Stimulated activated CD8-positive, alpha-beta memory T cell treated with anti-CD3 and anti-CD28 coated beads, Interleukin-2, amount 100 ng/mL, for 48 hours (primary cell): ENCODE data around the gene KSR1.

Source experiments
- DNase-seq, 2 donors: peaks; one replicate each; pipeline ENCODE4 v3.0.0-alpha.2; 2020; ENCODE audit warnings: low read depth in 2 of 2

The KSR1 gene

DNA sequence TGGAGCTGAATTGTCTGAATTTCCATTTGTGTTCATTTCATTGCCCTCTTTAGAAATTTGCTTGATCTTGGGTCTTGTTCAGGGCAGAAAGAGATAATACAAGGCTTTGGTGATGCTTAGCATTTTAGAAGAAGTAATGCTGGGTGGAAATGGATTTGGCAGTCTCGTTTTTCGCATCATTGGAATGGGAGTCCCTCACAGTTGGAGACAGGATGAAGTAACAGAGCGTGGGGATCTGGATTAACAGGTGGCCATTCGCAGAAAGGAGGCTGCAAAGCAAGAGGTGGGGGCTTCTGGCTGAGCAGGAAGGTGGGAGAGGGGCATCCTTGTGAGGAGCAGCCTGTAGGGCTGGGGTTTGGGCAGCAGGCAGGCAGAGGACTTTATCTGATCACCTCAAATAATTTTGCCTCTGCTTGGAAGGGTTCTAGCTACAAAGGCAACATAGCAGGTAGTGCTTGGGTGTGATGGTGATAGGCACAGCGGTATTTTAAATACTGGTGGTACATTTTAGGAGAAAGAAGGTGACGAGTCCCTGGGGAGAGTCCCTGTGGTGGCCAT, 17.0 kb downstream of the KSR1 start:
- no peak for DNase-seq

DNA sequence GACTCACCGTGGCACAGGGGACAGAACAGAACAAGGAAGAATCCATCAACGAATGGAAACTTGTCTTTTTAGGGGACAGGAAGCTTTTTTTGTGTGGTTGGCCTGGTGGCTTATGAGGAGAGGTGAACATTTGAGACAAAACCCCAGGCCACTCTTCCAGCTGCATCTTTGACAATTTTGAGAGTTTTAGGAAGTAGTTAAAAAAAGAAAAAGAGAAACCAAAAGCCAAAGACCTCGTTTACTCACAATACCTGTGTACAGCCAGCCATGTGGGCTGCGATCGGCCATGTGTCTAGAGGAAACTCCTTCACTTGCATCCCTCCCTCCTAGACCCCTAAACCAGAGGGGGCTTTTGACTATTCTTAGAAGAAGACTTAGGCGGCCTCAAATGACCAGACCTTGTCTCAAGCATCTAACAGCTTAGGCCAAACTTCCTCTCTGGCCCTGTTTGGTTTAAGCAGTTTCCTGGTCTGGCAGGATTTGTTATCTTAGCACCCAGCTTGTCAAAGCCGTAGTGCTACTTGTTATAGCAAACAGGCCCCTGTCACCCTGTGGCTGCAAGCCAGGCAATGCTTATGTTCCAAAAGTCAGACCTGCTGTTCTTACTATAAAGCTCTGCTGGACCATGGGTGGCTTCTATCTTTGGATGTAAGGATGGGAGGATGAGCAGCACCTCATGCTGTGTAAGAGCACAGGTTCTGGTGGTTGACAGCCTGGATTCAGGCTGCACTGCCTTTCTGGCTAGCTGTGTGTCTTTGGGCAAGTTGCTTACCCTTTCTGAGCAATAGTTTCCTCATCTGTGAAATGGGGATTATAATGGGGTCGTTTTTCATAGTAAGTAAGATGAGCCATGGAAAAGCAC, 17.7 kb downstream of the KSR1 start:
- DNase-seq = peak; percentile 57 to 69

DNA sequence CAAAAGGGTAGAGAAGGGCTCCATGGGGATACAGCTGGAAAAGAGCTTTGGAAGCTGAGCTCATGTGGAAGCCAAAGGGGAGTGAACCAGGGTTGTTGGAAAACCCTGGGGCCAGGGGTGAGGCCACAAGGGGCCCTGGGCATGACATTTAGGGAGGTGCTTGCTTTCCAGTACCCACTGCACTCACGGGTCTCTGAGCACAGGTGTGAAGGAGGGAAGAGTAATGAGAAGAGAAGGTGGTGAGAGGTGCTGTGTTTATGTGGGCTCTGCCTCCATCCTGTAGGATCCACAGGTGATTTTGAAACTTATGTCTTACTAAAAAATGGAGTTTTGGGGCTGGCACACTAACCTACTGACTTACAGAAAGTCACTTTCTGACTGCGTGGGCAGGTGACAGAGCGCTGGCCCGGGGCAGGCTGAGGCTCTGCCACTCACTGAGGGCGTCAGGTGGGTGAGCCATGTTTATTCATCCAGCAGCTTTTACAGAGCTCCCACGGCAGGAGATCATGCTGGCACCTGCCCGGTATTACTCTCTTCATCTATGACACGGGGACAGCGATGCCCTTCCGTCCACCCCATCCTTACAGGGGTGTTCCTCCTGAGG, 18.9 kb downstream of the KSR1 start:
- DNase-seq = no peak

DNA sequence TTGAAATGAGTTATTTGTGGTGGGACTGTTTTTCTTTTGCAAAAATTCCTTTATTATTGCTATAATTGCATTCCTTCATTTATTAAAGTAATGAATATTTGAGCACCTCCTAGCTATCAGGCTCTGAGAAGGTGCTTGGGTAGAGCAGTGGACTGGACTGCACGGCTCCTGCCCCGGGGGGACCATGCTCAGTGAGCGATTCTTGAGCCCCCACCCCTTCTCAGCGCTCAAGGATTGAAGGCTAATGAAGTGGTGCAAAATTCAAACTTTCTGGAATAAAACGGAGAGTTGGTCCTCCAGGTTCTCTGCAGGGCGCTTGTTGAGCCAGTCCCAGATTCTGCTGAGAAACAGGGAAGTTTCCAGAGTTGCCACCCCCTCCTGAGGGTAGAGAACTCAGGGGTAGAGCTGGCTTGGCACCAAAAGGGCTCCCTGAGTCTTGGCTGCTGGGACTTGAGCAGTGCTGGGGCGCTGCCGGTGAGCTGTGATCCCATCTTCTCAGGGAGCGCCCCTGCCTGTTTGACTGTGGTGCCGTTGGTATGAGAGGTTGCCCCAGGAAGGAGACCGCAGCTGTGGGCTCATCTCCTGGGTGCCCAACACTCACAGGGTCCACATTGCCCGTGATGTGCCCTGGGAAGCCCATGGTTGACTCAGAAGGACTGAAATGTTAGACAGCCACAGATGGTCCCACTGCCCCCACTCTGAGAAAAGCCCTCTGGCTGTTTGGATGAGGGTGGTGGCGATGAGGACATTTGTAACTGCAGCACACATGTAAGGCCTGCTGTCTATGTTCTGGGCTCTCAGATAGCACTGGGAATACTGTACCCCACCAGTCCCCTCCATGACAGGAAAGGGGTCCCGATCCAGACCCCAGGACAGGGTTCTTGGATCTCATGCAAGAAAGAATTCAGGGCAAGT, 20.0 kb downstream of the KSR1 start:
- no peak for DNase-seq

DNA sequence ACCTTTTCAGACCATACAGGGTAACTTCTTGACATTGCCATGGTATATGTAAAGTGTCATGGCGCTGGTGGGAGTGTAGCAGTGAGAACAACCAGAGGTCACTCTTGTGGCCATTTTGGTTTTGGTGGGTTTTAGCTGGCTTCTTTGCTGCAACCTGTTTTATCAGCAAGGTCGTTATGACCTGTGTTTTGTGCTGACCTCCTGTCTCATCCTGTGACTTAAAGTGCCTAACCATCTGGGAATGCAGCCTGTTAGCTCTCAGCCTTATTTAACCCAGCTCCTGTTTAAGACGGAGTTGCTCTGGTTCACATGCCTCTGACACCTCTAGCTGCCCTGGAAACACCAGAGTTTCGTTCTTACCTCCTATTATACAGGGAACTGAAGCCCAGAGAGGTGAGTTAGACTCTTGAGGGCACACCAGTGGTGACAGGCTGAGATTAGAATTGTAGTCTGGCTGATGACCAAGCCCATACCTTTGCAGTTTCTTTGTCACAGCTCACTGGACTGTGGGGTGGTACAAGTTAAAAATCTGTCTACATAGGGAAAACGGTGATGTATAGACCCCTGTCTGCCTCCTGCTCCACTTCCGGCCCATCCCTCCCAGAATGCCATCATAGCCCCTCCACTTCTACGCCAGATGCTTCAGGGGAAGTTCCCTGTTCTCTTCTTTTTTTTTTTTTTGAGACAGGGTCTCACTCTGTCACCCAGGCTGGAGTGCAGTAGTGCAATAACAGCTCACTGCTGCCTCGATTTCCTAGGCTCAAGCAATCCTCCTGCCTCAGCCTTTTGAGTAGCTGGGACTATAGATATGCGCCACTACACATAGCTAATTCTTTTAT, 21.0 kb downstream of the KSR1 start:
- no peak for DNase-seq

DNA sequence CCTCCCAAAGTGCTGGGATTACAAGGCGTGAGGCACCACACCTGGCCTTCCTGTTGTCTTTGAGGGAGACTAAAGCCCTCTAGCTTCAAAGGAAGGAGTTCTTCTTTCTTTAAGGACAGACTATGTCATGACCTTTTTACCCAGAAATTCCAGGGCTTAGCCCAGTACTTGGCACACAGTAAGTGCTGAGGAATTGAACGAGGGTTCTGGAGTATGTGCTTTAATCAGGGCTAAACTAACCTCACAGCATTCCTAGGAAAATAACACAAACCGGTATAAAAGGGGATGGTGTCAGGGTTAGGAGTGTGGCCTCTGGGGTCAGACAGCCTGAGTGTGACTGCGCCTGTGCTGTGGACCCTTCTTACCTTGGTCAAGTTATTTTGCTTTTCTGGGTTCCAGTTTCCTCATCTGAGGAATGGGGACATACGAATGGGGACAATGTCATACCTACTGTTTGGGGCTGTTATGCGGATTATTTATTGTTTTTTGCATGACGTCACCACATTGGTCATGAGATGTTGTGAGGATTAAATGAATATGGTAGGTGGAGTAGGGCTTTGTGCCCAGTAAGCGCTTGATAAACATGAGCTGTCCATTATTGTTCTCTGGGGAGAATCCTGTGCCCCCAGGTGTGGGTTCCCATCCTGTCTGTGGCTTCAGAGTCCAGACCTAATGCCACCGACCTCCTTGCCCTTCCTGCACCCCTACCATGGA, 21.9 kb downstream of the KSR1 start:
- no peak for DNase-seq

DNA sequence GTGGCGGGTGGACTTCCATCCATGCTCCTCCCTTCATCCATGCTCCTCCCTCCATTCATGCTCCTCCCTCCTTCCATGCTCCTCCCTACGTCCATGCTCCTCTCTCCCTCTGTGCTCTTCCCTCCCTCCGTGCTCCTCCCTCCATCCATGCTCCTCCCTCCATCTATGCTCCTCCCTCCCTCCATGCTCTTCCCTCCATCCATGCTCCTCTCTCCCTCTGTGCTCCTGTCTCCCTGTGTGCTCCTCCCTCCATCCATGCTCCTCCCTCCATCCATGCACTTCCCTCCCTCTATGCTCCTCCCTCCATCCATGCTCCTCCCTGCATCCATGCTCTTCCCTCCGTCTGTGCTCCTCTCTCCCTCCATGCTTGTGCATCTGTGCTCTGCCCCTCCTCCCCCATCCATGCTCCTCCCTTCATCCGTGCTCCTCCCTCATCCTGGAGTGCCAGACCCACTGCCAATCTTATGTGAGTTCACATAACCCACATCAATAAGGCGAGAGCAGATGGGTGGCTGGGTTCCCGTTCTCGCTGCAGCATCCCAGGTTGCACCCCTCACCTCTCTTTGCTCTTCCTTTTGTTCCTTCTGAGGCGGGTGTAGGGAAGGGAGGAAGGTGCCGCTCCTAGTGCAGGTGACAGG, 22.8 kb downstream of the KSR1 start:
- no peak for DNase-seq

DNA sequence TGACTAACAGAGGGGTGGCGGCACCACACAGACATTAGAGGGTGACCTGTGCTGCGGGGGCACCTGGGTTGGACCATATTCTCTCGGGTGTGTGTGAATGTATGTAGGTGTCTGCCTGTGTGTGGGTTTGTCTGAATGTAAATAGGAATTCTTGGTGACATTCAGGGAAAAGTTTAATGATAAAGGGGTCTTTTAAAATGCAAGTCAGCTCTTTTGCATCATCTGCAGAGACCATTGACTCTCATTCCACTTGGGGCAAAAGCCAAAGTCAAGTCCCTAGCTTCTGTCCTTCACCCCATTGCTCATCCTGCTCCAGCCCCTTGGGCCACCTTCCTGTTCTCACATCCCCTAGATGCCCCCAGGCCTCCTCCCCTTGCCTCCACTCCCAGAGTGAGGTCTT, 23.6 kb downstream of the KSR1 start:
- no peak for DNase-seq

DNA sequence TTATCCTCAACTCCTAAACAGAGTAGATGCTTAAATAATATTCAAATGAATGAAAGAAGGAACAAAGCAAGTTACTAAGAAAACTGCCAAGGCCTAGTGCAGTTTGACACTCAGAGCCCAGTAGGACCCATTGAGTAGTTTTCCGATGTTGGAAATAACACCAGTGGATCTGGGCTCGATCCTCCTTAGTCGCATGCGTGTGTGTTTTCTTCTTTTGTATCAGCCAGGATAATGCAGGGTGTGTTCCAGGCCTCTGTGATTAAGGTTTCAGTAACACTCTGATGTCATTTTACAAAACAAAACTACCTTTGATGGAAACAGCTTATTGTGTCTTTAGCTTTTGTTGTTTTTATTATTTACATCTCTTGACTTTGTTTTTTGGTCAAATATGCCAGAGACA, 24.5 kb downstream of the KSR1 start:
- no peak for DNase-seq

DNA sequence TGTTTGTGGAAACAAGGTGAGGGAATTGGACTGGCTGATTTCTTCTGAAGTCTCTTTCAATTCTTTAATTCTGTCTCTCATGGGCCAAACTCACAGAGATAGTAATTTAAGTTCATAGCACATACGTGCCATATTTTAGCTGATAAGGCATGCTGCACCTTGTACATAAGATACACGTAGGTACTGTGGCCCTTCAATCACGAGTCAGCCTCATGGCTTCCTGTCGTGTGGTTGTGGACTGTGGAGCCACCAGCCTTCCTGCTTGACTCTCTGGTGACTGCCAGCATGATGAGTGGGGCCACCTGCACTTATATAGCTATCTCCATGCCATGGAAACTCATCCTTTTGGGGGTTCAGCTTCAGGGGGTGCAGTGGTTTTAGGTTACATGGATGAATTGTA, 25.1 kb downstream of the KSR1 start:
- no peak for DNase-seq

DNA sequence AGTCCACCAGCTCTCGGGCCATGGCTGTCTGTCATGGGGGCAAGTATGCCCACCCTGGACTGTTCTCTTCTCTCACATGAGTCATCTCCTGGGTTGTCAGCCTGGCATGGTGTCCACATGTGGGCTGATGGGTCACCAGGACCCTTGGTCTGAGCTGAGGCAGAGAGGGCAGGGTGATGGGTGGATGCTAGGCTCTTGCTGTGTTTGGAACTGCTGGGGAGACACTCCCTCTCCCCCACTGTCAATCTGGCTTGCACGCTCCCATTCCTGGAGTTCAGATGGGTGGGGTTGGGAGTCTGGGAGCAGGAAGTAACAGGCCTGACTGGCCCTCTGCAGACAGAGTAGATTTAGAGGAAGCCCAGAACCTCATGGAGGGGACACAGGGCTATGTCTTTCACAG, 28.9 kb downstream of the KSR1 start:
- no peak for DNase-seq

DNA sequence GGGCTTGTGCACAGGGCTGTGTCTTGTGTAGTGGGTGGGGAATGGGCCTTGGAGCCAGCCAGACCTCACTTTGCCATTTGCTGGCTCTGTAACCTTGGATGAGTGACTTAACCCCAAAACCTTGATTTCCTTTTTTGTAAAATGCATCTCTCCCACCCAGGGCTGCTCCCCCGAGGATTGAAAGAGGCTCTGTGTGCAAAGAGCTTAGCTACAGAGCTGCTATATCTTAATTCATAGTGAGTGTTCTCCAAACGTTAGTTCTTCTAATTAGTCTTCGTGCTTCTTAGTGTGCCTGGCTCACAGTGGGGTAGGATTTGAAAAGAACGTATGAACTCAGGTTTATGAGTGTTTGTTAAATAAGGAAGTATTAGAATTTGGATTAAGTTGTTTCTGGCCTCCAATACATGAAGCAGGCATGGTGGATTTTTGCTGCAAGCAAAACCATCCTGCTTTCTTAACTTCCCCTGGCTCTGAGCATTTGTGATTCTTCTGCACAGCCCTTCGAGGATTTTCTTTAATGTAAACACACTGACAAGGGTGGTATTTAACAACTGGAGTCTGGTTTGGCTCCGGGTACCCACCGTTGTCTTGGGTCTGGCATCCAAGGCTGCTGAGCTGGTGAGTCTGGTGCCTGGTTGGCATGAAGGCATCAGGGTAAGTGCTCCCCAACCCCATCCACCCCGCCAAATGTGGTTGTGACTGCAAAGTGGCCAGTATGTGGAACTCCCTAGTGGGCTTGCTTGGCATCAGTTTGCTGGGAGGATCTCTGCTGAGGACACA, 29.7 kb downstream of the KSR1 start:
- DNase-seq = no peak

DNA sequence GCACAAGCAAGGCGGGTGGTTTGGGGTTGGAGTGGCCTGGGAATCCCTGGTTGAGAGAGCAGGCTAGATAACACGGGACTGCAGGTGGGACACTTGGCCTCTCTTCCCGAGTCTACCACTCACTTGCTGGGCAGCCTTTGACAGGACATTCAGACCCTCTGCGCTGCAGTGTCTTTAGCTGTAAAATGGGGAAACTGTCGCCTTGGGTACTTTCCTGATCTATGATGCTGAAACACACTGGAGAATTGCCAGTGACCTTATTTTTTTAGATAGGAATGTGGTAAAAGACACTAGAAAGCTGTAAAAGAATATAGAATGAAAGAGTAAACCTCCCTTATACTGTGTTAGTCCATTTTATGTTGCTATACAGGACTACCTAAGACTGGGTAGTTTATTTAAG, 30.5 kb downstream of the KSR1 start:
- no peak for DNase-seq

DNA sequence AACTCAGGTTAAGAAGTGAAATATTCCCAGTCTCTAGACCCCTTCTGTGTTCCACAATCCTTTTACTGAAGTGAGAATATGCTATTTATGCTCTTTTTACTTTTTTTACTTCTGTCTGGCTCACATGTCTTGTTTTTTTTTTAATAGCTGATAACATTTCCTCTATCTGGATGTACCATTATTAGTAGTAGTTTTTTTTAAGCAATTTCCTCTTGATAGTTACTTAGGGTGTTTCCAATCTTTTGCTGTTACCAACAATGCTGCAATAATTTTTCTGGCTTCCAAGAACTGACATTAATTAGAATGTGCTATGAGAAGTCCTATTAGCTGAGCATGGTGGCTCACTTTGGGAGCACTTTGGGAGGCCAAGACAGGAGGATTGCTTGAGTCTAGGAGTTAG, 32.0 kb downstream of the KSR1 start:
- DNase-seq = no peak

DNA sequence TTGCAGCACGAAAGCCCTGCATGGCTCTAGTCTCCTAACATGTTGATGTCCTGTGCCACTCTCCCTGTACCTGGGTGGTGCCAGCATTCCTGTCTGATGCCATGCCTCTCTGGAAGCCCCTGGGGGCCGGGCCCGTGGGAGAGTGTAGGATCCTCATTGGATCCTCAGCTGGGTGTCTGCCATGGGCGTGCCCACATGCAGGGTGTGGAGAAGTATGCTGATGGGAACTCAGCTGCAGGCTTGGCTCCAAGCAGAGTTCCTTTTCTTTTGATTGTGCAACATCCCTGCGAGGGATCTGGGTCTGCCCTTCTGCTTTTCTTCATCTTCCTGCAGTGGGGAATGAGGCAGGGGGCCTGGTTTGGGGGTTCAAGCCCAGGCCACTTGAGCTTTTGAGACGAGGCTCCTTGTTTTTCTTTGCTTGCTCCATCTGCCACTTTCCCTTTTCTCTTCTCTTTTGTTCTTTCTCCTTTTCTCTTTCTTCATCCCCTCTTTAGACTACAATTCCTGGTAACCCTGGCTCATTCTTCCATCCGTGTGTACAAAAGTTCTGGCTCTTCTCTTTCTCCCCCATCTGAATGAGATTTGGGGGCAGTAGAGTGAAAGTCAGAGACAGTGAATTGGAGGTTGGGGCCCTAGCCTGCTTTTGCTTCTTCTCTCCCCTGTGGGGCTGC, 32.9 kb downstream of the KSR1 start:
- no peak for DNase-seq

DNA sequence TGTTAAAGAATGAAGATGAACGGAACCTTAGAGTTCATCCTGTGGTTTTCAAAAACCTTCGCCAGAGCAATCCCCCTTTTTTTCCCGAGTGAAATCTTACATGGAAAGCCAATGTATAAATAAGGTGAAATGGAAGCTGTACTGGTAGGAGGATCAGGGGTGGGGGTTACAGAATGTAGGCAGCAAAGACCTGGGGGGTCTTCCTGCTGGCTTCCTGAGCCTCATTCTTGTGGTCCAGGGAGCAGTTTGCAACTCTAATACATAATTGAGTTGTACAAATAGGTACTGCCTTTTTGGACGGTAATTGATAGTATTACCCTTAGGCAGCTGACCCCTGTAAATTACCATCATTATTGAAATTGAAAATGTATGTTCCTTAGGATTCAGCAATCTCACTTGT, 34.1 kb downstream of the KSR1 start:
- DNase-seq = no peak

DNA sequence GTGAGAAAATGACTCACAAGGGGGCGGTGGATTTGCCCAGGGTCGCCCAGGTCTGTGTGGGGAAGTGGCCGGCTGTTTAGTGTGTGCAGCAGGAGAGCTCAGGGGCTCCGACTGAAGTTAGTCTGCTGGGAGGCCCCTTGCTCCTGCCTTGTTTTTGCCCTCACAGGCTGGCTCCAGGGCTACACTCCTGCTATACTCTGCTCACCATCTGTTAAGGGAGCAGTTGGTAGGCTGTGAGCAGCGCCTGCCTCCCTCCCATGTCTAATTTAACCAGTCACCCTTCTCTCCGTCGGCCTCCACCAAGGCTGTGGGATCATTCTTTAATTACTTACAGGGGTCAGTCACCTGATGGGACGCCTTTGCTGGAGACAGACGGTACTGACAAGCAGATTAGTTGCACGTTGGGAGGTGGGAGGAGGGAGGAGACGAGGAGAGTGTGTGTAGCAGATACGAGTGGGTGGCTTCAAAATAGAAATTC, 35.5 kb downstream of the KSR1 start:
- DNase-seq = no peak

DNA sequence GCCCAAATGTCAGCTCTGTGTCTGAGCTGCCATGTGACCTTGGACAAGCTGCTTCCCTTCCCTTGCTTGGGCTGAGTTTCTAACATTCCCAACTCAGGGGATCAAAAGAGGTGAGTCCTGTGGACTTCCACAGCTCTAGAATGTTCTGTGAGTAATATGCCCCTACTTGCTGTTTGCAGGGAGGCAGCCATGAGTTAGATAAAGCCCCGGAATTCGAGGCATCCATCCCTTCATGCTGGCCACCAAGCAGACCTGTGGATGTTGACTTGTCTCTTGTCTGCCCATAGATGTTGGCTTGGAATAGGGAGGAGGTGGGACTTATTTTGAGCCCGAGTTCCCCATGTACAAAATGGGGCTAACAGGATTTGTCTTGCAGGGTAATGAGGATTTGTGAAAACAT, 36.2 kb downstream of the KSR1 start:
- DNase-seq = no peak

DNA sequence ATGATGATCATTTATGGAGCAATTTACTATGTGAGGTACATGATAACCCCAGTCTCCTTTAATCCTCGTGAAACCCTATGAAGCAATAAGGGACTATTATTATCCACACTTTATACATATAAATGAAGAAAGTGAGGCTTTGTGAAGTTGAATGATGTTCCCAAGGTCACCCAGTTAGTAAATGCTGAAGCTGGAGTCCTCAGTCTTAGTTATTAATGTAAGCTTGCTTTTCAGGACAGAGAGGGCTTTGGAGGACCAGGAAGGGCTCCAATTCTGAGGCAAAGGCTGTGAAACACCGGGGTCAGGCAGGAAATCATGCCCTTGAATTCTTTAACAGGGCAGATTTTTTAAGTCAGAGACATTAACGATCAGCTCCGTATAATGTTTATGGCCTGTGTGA, 36.8 kb downstream of the KSR1 start:
- no peak for DNase-seq
